Measurements from ENCODE around the gene SAP25.

GRCh38 chr7:100547872-100548271 is 25.8 kb downstream of the SAP25 start:
- TF ChIP-seq CTCF (IDR thresholded peaks at IDR 0.05) (peak in 2 of 5 experiments; percentile 10 to 32), EP300 (IDR thresholded peaks at IDR 0.05) (peak in 1 of 2 donors; percentile 16), POLR2A (IDR thresholded peaks at IDR 0.05) (no peak)

Measured in tibial nerve (tissue), 4 donors.